HG03097 (cell line): ENCODE data around the gene CNOT4.
"Not testable (repeated sequence)": the region's sequence is repeated elsewhere in the genome, so short reads cannot be mapped to it uniquely, and the experiment has no call there.

Experiments used
- ATAC-seq: cut with Tn5 transposase; IDR thresholded peaks from one replicate; pipeline ENCODE4 v1.9.1; 2021; ENCODE audit not compliant: unreplicated experiment, low FRiP score

The CNOT4 gene

DNA sequence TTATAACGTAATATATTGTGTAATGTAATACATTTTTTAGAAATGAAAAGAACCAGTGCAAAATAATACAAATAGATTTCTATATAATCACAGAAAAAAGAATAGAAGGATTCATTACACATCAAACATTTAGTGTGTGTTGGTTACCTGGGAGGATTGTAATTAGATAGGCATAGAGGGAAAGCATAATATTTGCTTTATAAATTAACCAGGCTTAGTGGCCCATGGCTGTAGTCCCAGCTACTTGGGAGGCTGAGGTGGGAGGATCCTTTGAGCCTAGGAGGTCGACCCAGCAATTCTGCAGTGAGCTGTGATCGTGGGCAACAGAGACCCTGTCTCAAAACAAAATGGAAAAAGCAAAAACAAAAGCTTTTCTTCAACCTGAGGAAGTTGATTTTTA lies 5.0 kb upstream of the CNOT4 start:
- no peak for ATAC-seq

DNA sequence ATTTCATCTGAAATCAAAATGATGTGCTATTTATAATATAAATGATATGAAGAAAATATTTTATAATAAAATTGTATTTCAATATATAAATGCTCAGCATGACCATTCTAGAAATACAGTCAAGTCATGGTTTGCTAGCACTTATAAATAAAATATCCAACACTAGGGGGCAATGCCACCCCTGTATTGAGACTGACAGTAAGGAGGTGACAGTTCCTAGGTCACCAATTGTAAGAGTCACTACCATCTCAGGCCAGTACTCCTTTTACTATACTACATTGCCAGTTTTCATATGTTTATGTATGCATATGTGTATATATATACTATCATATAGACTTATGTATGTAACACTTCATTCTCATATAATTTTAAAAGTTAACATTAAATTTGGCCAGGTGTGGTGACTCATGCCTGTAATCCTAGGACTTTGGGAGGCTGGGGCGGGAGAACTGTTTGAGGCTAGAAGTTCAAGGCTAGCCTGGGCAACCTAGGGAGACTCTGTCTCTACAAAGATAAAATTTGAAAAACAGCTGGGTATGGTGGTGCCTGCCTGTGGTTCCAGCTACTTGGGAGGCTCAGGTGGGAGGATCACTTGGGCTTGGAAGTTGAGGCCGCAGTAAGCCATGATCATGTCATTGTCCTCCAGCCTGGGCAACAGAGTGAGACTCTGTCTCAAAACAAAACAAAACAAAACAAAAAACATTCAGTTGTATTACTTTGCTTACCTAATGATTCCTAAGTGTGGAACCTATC lies 2.4 kb upstream of the CNOT4 start:
- peak; percentile 29 for ATAC-seq

DNA sequence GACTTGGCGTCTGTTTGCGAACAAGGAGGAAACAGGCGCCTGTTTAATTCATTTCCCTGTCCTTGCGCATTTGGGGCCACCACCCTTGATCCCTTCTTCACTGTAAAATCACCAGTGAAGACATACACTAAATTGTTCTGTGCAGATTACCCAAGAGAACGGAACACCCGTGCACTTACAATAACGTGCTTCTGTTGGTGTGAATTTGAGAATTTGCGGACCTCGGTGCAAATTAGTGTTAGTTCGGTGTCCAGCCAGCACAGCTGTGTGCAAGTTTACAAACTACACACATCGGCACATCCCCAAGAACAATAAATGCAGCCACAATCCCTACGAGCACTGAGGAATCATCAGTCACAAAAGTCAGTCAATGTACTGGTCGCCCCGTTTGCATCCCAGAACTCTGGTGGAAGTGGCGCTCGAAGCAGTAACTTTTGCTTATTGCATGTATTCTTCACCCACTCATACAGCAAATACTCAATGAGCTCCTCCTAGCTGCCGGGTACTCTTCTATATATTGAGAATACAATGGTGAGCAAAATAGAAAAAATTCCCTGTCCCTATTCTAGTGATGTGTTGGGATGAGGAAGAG lies 786 bp upstream of the CNOT4 start:
- no peak for ATAC-seq

DNA sequence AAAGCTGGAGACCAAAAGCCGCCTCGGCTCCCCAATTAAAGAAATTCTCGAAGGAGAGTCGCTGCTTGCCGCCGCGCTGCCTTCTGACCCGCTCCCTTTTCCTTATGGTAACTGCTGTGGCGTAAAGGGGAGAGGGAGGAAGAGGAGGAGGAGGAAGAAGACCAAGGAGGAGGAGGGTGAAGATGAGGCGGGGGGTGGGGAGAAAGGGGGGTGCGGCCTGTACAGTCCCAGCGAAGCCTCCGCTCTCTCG lies 388 bp downstream of the CNOT4 start:
- ATAC-seq = no peak

DNA sequence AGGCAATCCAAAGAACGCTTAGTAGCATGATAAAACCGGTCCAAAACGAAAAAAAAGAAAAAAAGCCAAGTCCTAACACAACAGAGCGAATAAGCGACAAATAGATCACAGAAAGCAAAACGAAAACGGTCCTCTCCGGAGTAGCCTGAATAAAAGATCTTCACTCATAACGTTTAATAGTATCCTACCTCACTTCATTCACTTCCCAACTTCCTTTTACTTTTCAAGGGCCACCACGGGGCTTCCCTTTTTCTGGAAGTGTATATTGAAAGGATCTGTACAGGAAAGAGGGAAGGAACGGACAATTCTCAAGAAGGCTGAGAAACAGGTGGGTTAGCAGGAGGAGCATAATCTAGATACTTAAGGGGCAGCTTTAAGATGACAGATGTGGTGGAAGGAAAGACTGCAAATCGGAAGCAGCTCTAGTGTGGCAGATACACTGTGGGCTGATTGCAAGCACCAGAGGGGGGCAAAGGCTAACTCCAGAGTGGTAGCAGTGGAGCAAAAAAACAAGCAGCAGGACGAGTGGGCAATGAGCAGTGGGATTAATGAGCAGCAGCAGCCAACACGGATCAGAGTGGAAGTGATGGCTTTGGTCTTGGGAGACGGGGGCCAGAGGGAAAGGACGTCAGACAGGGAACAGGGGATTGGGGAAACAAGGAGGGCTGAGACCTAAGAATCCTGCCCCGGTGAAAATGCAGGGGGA lies 866 bp downstream of the CNOT4 start:
- ATAC-seq = peak; percentile 21

DNA sequence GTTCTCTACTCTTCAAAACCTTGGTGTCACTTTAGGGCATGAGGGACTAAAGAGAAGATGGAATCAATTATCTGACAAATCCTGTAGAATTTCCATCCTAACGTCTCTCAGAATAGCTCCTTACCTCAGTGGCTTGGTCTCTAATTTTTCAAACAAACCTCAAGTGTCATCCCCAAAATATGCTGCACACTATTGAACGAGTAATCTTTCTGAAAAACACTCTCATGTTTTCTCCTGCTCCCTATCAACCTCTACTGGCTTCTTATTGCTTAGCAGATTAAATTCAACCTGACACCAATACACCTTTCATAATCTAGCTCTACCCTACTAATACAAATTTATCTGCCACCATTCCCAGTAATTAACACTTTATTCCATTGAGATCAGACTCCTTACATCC lies 8.5 kb downstream of the CNOT4 start:
- no peak for ATAC-seq

DNA sequence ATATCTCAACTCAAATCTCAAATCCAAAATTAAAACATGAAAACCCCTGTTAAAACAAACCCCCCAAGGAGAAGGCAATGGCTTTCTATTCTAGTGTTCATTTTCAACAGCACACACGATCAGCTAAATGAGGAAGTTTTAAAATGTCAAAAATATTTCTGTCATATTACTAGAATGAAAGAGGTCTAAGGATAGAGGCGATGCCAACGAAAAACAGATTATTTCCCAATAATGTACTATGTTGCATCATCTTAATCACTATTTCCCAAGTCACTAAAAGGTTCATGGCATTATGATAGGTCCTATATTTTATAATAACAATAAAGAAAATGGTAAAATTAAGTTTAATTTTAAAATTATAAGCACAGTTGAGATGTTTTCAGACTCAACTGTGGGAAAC lies 10.1 kb downstream of the CNOT4 start:
- no peak for ATAC-seq

DNA sequence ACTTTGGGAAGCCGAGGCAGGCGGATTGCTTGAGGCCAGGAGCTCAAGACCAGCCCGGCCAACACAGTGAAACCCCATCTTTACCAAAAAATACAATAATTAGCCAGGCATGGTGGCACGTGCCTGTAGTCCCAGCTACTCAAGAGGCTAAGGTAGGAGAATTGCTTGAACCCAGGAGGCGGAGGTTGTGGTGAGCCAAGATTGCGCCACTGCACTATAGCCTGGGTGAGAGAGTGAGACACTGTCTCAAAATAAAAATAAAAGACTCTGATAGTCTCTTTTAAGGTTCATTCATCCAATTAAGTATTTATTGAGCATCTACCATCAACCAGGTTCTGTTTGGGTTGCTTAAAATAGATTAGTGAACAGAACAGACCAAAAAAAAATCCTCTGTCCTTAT lies 12.7 kb downstream of the CNOT4 start:
- not testable (repeated sequence) for ATAC-seq

DNA sequence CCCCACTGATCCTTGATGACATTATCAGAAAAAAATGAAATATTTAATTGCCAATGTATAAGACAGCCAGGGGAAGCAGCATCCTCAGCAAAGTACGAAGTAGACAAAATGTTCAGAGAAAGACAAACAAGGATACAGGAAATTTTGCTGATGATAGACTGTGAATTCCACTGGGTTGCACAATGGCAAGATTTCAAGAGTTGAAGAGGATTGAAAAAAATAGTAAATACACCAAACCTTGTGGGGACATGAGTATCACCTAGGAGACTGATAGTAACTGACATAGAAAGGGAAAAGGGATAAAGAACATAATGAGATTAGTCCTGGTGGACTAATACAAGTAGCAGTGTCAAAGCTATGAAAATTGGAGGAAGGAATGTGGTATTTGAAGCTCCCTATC lies 16.5 kb downstream of the CNOT4 start:
- no peak for ATAC-seq

DNA sequence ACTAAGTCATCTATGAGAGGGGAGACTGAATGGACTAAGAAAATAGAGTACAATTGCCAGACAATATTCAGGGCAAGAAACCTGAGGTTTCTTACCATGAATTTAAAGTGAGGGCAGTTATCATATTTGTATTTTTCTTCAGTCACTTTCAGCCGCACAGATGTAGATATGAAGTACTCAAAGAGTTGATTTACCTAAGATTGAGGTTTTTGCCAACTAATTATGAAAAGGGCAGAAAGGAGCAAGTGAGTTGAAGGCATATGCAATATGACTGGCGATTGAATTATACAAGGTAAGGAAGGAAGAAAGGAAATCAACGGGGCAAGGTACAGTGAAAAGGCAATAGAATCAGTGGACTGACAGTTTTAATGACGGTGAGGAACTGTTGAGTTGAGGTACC lies 17.8 kb downstream of the CNOT4 start:
- ATAC-seq = no peak

DNA sequence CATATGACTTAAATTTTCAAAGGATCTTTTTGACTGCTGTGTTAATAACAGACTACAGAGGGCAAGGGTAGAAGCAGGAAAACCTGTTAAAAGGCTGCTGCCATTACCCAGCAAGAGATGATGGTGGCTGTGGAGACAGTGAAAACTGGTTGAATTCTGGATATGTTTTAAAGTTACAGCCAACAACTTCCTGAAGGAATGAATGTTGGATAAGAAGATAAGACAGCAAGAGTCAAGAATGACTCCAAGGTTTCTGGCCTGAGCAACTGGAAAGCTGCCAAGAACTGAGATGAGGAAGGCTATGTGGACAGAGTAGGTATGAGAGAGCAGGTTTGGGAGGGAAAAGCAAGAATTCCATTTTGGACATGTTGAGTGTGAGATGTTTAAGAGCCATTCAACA lies 19.1 kb downstream of the CNOT4 start:
- ATAC-seq = no peak

DNA sequence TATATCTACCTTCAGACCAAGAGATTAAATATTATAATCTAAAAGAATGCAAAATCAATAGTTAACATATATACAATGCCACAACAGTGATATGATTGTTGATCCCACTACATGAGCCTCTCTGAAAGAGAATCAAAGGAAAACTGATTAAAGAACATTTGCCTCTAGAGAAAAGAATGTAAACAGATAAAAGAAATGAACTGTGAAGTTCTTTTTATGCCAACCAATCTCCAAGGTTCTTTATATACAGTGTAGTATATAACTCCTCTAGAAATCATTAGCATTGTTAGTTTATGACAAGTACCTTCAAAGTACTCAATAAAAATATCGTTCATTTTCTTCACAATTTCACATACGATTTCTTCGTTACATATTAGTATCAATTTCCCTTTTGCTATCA lies 20.1 kb downstream of the CNOT4 start:
- no peak for ATAC-seq

DNA sequence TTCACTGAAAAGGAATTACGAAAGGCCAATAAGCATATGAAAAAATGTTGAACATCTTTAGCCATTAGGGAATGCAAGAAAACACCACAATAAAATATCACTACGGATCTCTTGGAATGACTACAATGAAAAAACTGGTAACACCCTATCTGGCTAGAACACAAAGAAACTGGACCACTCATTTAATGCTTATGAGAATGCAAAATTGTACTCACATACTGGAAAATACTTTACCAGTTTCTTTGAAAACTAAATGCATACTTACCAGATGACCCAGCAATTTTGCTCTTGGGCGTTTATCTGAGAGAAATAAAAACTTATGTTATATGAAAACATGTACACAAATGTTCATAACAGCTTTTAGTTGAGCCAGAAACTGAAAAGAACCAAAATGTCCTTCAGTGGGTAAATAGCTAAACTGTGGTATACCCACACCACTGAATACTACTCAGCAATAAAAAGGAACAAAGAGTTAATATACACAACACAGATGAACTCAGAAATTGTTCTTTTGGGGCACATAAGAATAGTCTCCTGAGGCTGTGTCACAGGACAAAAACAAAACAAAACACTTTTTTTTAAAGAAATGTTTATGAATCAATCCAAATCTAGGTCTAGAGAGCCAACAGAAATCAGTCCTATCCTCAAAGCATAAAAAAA lies 23.5 kb downstream of the CNOT4 start:
- ATAC-seq = no peak

DNA sequence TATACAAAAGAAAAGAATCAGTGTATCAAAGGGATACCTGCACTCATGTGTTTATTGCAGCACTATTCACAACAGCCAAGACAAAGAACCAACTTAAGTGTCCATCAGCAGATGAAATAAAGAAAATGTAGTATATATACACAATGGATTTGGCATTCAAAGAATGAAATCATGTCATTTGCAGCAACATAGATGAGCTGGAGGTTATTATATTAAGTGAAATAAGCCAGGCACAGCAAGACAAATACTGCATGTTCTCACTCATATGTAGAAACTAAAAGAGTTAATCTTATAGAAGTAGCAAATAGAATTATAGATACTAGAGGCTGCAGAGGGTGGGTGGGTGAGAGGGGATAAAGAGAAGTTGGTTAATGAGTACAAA lies 28.3 kb downstream of the CNOT4 start:
- no peak for ATAC-seq

DNA sequence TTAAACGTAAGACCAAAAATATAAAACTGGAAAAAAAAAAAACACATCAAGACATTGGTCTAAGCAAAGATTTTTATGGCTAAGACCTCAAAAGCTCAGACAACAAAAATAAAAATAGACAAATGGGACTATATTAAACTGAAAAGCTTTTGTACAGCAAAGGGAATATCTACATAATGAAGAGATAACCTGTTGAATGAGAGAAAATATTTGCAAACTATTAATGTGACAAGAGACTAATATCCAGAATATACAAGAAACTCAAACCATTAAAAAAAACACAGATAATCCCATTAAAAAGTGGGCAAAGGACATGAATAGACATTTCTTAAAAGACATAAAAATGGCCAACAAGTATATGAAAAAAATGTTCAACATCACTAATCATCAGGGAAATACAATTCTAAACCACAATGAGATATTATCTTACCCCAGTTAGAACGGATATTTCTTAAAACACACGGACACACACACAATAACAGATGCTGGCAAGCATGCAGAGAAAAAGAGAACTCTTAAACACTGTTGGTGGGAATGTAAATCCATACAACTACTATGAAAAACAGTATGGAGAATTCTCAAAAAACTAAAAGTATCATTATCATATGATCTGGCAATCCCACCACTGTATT lies 28.8 kb downstream of the CNOT4 start:
- ATAC-seq = no peak

DNA sequence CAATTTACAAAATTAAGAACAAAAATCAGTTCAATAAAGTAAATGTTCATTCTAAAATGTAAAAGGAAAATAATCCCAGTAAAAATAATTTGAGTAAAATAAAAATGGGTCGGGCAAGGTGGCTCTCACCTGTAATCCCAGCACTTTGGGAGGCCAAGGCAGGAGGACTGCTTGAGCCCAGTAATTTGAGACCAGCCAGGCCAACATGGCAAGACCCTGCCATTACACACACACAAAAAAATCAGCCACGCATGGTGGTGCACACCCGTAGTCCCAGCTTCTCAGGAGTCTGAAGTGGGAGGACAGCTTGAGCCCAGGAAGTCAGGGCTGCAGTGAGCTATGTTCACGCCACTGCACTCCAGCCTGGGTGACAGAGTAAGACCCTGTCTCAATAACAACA lies 34.4 kb downstream of the CNOT4 start:
- ATAC-seq = no peak

DNA sequence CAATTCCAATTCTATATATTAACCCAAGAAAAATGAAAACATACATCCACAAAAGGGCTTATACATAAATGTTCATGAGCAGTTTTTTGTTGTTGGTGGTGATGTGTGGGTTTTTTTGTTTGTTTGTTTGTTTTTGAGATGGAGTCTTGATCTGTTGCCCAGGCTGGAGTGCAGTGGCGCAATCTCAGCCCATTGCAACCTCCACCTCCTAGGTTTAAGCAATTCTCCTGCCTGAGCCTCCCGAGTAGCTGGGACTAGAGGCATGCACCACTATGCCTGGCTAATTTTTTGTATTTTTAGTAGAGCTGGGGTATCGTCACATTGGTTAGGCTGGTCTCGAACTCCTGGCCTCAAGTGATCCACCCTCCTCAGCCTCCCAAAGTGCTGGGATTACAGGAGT lies 40.2 kb downstream of the CNOT4 start:
- ATAC-seq = not testable (repeated sequence)

DNA sequence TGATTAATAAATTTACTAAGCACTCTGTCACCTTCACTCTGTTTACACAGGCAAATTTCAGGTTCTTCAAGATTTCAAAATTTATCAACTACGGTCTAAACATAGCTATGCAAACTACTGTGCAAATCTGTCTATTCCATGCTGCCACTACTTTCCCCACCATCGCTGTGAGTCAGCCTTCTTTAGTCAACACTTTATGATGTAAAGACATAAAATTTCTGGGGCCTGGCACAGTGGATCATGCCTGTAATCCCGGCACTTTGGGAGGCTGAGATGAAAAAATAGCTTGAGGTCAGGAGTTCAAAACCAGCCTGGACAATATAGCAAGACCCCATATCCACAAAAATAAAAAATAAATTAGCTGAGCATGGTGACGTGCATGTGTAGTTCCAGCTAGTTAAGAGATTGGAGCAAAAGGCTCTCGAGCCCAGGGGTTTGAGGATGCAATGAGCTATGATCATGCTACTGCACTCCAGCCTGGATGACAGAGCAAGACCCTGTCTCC lies 42.6 kb downstream of the CNOT4 start:
- ATAC-seq = no peak

DNA sequence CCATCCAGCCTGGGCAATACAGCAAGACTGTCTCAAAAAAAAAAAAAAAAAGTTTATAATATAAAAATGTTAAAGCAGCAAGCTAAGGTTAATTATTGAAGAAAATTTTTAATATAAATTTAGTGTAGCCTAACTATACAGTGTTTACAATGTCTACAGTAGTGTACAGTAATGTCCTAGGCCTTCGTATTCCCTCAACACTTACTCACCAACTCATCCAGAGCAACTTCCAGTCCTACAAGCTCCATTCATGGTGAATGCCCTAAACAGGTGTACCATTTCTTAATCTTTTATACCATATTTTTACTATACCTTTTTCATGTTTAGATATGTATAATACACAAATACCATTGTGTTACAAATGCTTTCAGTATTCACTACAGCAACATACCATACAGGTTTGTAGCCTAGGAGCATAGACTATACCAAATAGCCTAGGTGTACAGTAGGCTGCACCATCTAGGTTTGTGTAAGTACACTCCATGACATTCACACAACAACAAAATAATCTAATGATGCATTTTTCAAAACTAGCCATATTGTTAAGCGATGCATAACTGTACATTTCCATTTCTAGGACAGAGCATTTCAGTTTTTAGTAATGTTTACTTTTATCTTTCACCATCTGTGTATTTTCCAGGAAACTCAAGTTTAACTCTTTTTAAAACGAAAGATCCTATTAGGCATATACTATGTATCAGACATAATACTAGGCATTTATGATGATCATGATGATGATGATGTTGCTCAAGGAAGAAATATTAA lies 43.3 kb downstream of the CNOT4 start:
- ATAC-seq = no peak

DNA sequence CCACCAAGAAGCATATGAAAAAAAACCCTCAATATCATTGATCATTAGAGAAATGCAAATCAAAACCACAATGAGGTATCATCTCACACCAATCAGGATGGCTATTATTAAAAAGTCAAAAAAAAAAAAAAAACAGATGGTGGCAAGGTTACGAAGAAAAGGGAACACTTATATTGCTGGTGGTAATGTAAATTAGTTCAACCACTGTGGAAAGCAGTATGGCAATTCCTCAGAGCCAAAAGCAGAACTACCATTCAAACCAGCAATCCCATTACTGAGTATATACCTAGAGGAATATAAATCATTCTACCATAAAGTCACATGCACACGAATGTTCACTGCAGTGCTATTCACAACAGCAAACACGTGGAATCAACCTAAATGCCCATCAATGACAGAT lies 46.0 kb downstream of the CNOT4 start:
- no peak for ATAC-seq
